Pancreas (tissue), 10 donors: Measurements from ENCODE around the gene MMS22L. TPM values are rescaled to one million over a fixed set of nuclear protein-coding genes. Genes with fewer than 3 reads are reported as not detected.

Source experiments
- ATAC-seq, 4 donors: fragments of 200-7000 bp; cut with Tn5 transposase; one replicate each; pipeline versions ENCODE4 v1.8.0 to v1.9.1; 2020; ENCODE audit warnings: mild to moderate bottlenecking in 4 of 4, moderate library complexity in 4 of 4
- DNase-seq, 6 donors: peaks; one replicate each; pipeline ENCODE4 v3.0.0-alpha.2; 2020
- FAIRE-seq: peaks from 2 replicates; lab custom pipeline; 2012; peaks lifted over from hg19 to GRCh38; lab: Jason Lieb, UNC
- H3K27ac ChIP-seq, 4 donors: fragments of 200-600 bp; sonication (generic); 1 replicate in 3 of 4; 2 replicates in 1 of 4; pipeline versions ENCODE4 v1.5.0 to v1.8.0; 2020
- H3K27me3 ChIP-seq, 4 donors: fragments of 200-600 bp; one replicate each; pipeline ENCODE4 v1.8.0; 2021
- H3K36me3 ChIP-seq, 3 donors: fragments of 200-600 bp; sonication (generic) in 1 of 3; one replicate each; pipeline versions ENCODE4 v1.5.0 to v1.8.0; 2020 to 2021
- H3K4me1 ChIP-seq, 3 donors: fragments of 200-600 bp; one replicate each; pipeline ENCODE4 v1.8.0; 2021
- H3K4me3 ChIP-seq, 4 donors: fragments of 200-600 bp; sonication (generic) in 2 of 4; one replicate each; pipeline versions ENCODE4 v1.5.0 to v1.8.0; 2020 to 2021
- H3K9me3 ChIP-seq, 4 donors: fragments of 200-600 bp; one replicate each; pipeline ENCODE4 v1.8.0; 2021
- WGBS, 2 donors: extraction: QIAGEN DNeasy Blood & Tissue Kit; methylation state at CpG; one replicate each; pipeline ENCODE4 v1.1.7; 2013; 5-methylcytosine and 5-hydroxymethylcytosine counted together
- intact Hi-C, 3 donors: fragments of 100-400 bp; cut with DNase I; formaldehyde crosslinking; loops; one replicate each; pipeline versions ENCODE4 v1.11.1 to v1.14.2; 2022
- polyA plus RNA-seq, 2 donors: library from polyadenylated mRNA; stranded (reverse); fragments of 200-250 nt; gene quantifications; one replicate each; pipeline ENCODE4 v1.2.3, GENCODE V29; 2013
- total RNA-seq, 6 donors: library from RNA; stranded (reverse); fragmentation: NEBNext Ultra II Directional in 4 of 6; extraction: Animal tissue kit (Norgen Biotek cat#: 25700) in 4 of 6; gene quantifications; one replicate each; pipeline versions ENCODE4 v1.2.1 to v1.2.4, GENCODE V29; 2021 to 2023
- TF ChIP-seq, protein P1 (sequence below), 4 donors: fragments of 200-600 bp; sonication (generic) in 3 of 4; IDR thresholded peaks; one replicate each; pipeline versions ENCODE4 v1.5.0 to v1.8.0; 2021; ENCODE audit warnings: antibody characterized with exemption in 4 of 4
- donor health status: healthy with polysubstance abuse.
- donor health status: DM: no; HTN: no; CAD: no; lungs with moderate emphysema.
- donor health status: DM: no; HTN: no; CAD: no.
- donor health status: control.
- donor health status: control.
- donor health status: Bipolar disorder and iron deficiency.
- donor health status: DM: yes; HTN: yes; CAD: no.
- donor health status: DM: no; HTN: no; CAD: no.
- donor health status: DM: no; HTN: no; CAD: no.
- donor health status: DM: yes; HTN: yes; CAD: no.

The MMS22L gene
- total and polyA plus RNA-seq, 8 donors: 0.84 to 5.0 (median 2.9) TPM

DNA sequence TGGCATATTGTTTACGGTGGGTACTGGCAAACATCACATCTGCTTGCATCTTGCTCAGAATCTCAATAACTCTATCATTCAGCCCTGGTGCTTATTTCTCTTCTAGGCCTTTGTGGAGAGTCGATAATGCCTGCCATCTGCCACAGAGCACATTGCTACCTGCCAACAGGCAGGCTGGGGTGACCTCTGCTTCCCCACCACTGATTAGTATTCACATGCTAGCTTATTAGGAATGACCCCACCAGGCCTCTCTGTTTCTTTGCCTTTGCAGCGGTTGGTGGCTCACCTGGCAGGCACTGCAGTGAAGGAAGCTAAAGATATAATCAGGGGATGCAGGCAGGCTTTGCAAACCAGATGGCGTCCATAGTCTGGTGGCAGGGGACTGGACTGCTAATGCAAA, 154.5 kb downstream of the MMS22L start:
- no peaks in the 10 kb centered on the region for H3K4me1 ChIP-seq
- TF ChIP-seq, protein P1, sequence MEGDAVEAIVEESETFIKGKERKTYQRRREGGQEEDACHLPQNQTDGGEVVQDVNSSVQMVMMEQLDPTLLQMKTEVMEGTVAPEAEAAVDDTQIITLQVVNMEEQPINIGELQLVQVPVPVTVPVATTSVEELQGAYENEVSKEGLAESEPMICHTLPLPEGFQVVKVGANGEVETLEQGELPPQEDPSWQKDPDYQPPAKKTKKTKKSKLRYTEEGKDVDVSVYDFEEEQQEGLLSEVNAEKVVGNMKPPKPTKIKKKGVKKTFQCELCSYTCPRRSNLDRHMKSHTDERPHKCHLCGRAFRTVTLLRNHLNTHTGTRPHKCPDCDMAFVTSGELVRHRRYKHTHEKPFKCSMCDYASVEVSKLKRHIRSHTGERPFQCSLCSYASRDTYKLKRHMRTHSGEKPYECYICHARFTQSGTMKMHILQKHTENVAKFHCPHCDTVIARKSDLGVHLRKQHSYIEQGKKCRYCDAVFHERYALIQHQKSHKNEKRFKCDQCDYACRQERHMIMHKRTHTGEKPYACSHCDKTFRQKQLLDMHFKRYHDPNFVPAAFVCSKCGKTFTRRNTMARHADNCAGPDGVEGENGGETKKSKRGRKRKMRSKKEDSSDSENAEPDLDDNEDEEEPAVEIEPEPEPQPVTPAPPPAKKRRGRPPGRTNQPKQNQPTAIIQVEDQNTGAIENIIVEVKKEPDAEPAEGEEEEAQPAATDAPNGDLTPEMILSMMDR (IDR thresholded peaks at IDR 0.05): no peak
- no peaks in the 10 kb centered on the region for H3K9me3 ChIP-seq
- ATAC-seq (no peak), DNase-seq (no peak), FAIRE-seq (no peak)
- H3K27ac ChIP-seq: no peak overlapping the region
- no peak overlapping the region for H3K4me3 ChIP-seq
- 70 to 82% methylated on average over 4 of the region's 4 CpGs for WGBS, 2 donors
- no peaks in the 10 kb centered on the region for H3K27me3 ChIP-seq
- intact Hi-C loops: no loop called here
- no peaks in the 10 kb centered on the region for H3K36me3 ChIP-seq

DNA sequence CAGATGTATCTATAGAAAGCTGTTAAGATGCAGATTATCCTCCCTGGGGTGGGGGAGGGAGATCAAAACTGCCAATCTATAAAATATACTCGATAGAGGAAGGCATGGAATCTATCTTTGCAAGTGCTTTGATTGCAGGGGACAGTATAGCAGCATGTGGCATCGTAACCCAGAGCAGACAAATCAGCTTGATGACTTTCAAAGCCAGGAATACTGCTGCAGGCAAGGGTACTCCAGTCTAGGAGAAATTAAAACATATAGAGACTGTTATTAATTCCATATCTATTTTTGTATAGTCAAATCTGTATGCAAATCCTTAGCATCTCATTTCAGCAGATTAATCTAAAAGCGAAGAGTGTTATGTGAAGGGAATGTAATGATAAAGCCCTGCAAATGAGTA, 159.4 kb downstream of the MMS22L start:
- H3K36me3 ChIP-seq: no peaks in the 10 kb centered on the region
- H3K9me3 ChIP-seq: no peaks in the 10 kb centered on the region
- FAIRE-seq: no peak
- TF ChIP-seq, protein P1 (IDR thresholded peaks at IDR 0.05): no peak
- DNase-seq: no peak
- no peaks in the 10 kb centered on the region for H3K27me3 ChIP-seq
- H3K4me3 ChIP-seq: no peak overlapping the region
- H3K27ac ChIP-seq: no peak overlapping the region
- 62 to 63% methylated on average over 3 of the region's 3 CpGs for WGBS, 2 donors
- intact Hi-C loops: no loop called here
- H3K4me1 ChIP-seq: no peaks in the 10 kb centered on the region
- ATAC-seq: no peak

DNA sequence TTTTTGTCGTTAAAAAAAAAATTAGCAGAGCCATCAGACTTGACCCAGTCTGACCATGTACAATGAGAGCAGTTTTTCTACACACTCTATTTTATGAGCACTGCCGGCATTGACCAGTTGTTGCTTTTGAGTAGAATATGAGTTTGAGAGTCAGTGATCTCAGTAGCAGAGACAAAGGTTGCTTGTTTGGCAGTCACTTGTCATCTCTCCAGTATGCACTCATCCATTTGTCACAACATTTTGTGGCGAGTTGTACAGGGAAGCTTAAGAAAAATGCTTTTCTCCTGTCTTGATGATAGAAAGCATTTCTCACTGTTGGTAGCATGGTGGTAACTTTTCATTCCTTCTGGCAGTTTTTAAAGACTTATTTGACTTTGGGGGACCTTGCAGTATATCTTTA, 159.9 kb downstream of the MMS22L start:
- no peak for DNase-seq
- no peaks in the 10 kb centered on the region for H3K4me1 ChIP-seq
- H3K27ac ChIP-seq: no peak overlapping the region
- no peak overlapping the region for H3K4me3 ChIP-seq
- H3K9me3 ChIP-seq: no peaks in the 10 kb centered on the region
- 65 to 74% methylated on average over 3 of the region's 3 CpGs for WGBS, 2 donors
- intact Hi-C loops: no loop called here
- no peaks in the 10 kb centered on the region for H3K27me3 ChIP-seq
- no peak for FAIRE-seq
- TF ChIP-seq, protein P1 (IDR thresholded peaks at IDR 0.05): no peak
- H3K36me3 ChIP-seq: no peaks in the 10 kb centered on the region
- ATAC-seq: no peak

DNA sequence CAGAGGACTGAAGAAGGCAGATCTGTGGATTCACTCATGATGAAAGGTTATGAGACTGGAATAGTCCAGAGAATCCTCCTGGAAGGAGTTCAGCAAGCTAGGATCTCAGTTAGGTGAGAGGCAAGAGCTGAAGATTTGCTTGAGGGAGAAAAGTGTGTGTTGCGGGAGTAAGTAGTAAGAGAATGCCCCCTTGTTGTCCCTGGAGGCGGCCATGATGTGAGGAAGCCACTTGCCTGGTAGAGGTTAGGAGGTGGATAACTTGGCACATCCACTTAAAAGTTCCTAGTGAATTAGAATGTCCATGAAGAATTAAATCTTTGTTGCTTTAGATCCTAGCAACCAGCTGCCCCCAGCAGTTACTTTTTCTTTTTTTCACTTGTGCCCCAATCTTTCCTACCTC, 162.5 kb downstream of the MMS22L start:
- no peak overlapping the region for H3K4me3 ChIP-seq
- no peak for DNase-seq
- H3K27me3 ChIP-seq: no peaks in the 10 kb centered on the region
- FAIRE-seq: no peak
- no peaks in the 10 kb centered on the region for H3K36me3 ChIP-seq
- H3K9me3 ChIP-seq: no peaks in the 10 kb centered on the region
- ATAC-seq: no peak
- no peaks in the 10 kb centered on the region for H3K4me1 ChIP-seq
- TF ChIP-seq, protein P1 (IDR thresholded peaks at IDR 0.05): no peak
- WGBS, 2 donors: 94 to 97% methylated on average over 2 of the region's 2 CpGs
- no peak overlapping the region for H3K27ac ChIP-seq
- intact Hi-C loops: no loop called here

DNA sequence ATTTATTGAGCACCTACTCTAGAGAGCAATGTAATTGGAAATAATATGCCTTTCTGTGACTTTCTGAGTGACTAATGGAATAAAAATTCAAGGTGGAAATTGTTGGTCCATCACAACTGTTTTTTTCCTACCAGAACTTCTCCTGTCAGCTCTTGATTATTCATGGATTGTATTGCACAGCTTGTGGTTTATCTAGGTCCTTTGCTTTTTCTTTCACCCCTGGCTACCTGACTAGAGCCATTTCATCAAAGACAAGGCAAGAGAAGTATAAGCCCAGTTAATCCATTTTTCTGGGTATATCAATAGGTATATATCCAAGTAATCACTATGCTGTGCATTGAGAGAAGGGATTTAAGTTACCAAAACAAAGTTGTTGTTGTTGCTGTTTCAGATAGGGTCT, 168.4 kb downstream of the MMS22L start:
- ATAC-seq (no peak), FAIRE-seq (no peak)
- intact Hi-C loops: no loop called here

More for the DNA sequence above, 168.4 kb downstream of the MMS22L start:
- no peak overlapping the region for H3K27ac ChIP-seq
- no peaks in the 10 kb centered on the region for H3K27me3 ChIP-seq
- DNase-seq: no peak
- no peaks in the 10 kb centered on the region for H3K4me1 ChIP-seq
- no peaks in the 10 kb centered on the region for H3K36me3 ChIP-seq
- H3K4me3 ChIP-seq: no peak overlapping the region
- H3K9me3 ChIP-seq: no peaks in the 10 kb centered on the region
- TF ChIP-seq, protein P1 (IDR thresholded peaks at IDR 0.05): no peak
